ENCODE measurements around the gene IZUMO4. TPM values are rescaled to one million over a fixed set of nuclear protein-coding genes. Genes with fewer than 3 reads are reported as not detected.

Gene IZUMO4
- total RNA-seq, 1 donor from 2014 or later = 1.7 TPM

- intact Hi-C loops (cut with DNase I) = no loop called here
- no peak for ATAC-seq (ENCODE audit: poor library complexity)
- DNase-seq = no peak
Measured at GRCh38 chr19:2097886-2098327, 1.2 kb downstream of the IZUMO4 start.

GRCh38 chr19:2099054-2099501 is 2.4 kb downstream of the IZUMO4 start:
- ATAC-seq (ENCODE audit: poor library complexity) (no peak), DNase-seq (no peak)
- intact Hi-C loops (cut with DNase I) = no loop called here

DNA sequence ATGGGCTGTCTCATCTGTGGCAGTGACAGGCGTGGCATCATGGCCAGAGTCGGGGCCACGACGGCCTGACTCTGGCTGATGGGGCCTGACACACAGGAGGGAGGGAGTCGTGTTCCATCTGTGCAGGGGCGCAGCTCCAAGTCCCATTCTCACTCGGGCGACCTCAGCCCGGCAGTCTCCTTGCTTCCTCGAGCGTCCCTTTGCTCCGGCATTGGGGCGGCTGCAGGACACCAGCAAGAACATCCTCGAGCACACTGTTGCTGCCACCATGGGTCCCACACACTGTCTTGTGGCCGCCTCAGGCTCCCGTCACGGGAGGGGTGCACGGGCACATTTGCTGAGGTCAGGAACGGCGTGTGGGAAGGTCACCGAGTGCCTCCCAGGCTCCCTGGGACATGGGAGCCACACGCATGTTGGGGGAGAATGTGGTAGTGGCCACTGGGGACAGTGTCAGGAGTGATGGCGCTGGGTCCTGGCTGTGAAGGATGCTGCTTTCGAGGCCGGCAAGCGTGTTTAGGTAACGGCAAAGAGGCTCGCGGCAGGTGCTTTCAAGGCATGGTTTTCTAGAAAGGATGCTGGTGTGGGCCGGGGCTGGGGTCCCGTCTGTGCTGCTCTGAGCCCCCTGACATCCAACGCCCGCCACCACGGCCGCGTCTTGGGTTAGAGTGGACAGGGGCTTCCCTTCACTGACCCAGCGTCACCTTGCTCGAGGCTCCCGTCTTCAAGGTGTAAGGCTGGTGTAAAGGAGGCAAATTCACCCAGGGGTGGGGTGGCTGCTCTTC is 3.4 kb downstream of the IZUMO4 start:
- DNase-seq = no peak
- no peak for ATAC-seq (ENCODE audit: poor library complexity)
- intact Hi-C loops (cut with DNase I) = no loop called here

DNA sequence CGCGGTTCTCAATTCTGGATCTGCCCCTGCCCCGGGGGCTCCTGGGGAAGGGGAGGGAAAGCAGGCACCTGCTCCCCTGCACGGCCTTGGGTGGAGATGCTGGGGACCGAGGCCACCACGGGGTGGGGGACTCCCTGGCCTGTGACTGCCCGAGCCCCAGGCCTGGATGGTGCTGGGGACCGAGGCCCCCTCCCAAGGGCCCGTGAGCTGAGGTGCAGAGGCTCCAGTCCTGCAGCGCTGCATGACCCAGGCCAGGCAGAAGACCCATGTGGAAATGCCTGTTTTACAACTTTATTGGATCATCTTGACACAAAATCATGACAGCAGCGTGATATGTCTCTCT is 4.0 kb downstream of the IZUMO4 start:
- DNase-seq = no peak
- ATAC-seq (ENCODE audit: poor library complexity) = no peak
- intact Hi-C loops (cut with DNase I) = no loop called here

DNA sequence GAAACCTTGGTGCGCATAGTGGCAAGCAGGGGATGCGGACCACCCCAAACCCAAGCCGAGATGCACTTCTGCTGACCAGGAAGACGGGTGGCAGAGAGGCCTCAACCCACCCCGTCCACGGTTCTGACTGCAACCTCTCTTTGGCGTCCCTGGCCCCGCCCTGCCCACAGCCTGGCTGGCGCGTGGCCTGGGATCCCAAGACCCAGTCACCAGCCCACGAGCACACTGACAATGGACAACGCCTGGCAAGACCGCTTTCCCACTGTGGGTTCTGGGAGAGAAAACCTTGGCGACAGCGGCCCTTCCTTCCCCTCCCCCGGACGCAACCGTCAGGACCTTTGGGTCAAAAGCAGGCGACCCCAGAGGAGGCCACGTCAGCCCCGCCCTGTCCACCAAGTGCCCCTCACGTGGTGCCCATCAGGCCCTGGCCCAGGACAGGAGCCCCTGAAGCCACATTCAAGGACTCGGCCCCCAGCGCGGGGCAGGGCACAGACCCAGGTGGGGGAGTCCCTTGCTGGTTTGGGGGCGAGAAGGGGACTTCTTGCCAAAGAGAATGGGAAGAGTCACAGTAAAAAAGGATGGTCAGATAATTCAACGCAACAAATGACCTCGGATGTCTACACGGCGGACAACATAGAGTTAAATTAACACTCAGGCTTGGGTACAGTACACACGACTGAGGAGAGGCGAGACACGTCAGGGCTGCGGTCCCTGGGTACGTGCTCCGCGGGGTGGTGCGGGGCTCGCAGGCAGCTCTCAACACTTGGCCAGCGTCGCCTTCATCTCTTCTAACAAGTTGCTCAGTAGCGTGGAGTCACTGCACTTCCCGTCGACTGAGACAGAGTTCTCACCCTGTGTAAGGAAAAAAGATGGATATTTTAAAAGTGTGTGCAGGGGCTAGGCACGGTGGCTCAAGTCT is 5.0 kb downstream of the IZUMO4 start:
- intact Hi-C loops (cut with DNase I) = no loop called here
- DNase-seq = no peak
- no peak for ATAC-seq (ENCODE audit: poor library complexity)

GRCh38 chr19:2103045-2103707 is 6.5 kb downstream of the IZUMO4 start:
- no peak for DNase-seq
- intact Hi-C loops (cut with DNase I) = no loop called here
- no peak for ATAC-seq (ENCODE audit: poor library complexity)

DNA sequence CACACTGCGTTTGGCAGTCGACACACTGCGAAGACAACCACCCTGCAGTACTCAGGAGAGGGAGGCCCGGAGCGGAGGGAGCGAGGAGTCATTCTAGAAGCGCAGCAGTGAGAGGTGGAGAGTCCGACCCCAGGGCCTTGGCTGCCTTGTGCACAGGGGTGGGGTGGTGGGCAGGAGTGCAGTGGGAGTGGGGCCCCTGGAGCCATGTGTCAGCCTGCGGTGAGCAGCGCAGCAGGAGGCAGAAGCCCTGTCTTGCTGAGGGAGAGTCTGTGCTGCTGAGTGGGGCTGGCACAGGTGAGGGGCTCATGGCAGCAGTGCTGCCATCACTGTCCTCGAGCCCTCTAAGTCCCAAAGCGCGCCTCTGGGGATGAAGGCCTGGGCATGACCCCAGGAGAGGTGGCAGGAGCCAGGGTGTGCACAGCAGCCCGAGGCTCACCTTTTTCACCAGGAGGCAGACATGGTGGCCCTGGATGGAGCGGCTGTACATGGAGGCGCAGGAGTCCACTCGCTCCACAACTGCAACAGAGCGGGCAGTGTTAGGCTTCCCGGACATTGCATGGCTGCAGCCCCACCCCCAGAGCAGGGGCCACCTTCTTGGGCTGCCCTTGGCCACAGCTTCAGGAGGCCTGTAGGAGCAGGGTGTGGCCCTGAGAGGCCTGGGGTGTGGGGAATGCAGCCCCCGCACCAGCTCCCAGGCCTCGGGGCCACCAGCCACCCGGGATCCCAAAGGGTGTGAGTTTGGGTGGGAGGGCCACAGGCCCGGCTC is 11.7 kb downstream of the IZUMO4 start:
- ATAC-seq (ENCODE audit: poor library complexity) (no peak), DNase-seq (no peak)
- intact Hi-C loops (cut with DNase I) = no loop called here

- DNase-seq = no peak
- intact Hi-C loops (cut with DNase I) = no loop called here
- no peak for ATAC-seq (ENCODE audit: poor library complexity)
Measured at GRCh38 chr19:2109046-2109864, 12.5 kb downstream of the IZUMO4 start.

DNA sequence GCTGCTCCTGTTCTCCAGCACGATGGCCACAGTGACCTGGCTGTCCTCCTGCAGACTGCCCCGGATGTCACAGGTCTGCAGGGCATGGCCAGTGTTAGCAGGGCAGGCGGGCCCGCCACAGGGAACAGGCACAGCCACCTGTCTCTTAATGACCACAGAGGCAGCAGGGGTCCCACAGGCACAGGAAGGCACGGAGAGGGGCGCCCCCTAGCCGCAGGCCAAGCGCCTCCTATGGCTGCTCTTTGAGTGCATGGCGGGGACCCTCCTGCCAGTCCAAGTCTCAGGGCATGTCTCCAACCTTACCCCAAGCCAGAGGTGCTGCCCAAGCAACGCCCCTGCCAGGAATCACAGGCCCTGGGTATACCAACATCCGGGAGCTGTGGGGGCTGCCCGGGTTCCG is 14.1 kb downstream of the IZUMO4 start:
- no peak for DNase-seq
- no peak for ATAC-seq (ENCODE audit: poor library complexity)
- intact Hi-C loops (cut with DNase I) = no loop called here

GRCh38 chr19:2111425-2111824 is 14.7 kb downstream of the IZUMO4 start:
- no peak for ATAC-seq (ENCODE audit: poor library complexity)
- no peak for DNase-seq
- intact Hi-C loops (cut with DNase I) = no loop called here

DNA sequence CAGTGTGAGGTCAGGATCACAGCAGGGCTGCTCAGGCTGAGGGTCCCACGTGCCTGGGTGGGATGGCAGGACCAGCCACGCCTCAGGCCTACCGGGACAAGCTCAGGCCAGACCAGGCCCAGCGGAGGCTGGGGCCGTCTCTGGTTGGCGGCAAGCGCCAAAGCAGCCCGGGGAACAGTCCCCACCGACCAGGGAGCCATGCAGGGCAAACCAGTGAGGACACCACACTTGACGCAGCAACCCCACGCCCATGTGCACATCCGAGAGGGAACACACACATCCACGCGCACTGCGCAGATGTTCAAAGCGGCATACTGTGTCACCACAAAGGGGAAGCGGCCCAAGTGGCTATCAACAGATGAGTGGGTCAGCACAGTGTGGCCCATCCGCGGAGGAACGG is 15.2 kb downstream of the IZUMO4 start:
- no peak for ATAC-seq (ENCODE audit: poor library complexity)
- DNase-seq = no peak
- intact Hi-C loops (cut with DNase I) = no loop called here

GRCh38 chr19:2112516-2113320 is 16.0 kb downstream of the IZUMO4 start:
- ATAC-seq (ENCODE audit: poor library complexity) (peak; percentile 32), DNase-seq (no peak)
- intact Hi-C loops (cut with DNase I) = no loop called here

DNA sequence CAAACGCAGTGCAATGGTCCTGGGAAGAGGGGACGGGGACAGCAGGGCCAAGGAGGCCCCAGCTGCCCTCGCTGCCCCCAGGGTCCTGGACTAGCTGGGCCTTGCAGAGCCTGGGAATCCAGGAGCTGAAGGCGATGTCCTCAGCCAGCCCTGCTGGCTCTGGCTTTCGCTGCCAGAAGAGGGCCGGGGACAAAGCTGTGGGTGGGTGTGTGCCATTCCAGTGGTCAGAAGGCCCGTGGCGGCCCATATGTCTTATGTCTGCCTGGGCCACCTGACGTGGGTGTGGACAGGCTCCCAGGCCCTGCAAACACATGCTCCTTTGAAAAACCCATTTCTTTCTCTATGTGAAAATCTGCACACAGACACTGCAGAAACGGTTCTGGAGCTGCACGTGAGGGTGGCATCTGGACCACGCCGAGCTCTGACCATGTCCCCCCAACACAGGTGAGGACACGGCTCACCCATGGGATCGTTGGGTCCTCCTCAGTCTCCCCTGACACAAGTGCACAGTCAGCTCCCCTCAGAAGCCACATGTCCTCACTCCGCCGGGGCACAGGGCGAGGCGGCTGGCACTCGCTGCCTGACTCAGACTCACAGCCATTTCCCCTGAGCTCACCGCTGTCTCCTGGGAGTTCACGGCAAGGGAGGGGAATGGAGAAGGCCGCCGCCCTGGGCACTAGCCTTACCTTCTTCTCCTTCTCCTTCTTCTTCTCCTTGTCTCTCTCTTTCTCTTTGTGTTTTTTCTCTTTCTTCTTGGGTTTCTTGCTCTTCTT is 16.9 kb downstream of the IZUMO4 start:
- DNase-seq (no peak), ATAC-seq (ENCODE audit: poor library complexity) (no peak)
- intact Hi-C loops (cut with DNase I) = no loop called here

GRCh38 chr19:2114218-2114617 is 17.5 kb downstream of the IZUMO4 start:
- no peak for DNase-seq
- intact Hi-C loops (cut with DNase I) = no loop called here
- no peak for ATAC-seq (ENCODE audit: poor library complexity)

- intact Hi-C loops (cut with DNase I) = no loop called here
- DNase-seq = no peak
- ATAC-seq (ENCODE audit: poor library complexity) = no peak
Measured at GRCh38 chr19:2114821-2115220, 18.1 kb downstream of the IZUMO4 start.

DNA sequence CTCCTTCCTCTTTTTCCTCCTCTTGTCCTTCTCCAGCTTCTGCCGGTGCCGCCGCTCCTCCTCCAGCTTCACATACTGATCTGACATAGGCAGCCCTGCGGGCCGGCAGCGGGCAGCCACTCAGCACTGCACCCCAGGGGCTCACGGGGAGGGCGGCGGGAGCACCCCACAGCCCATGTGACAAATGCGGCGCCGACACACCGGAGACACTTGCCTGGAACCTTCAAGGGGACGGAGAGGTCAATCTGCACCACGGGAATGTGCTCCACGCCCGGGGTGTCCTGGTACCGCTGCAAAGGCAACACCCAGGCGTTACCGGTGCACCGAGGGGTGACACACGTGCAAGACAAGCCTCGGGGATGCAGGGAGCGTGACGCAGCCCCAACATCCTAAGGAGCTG is 18.6 kb downstream of the IZUMO4 start:
- ATAC-seq (ENCODE audit: poor library complexity) = no peak
- intact Hi-C loops (cut with DNase I) = no loop called here
- no peak for DNase-seq

Data from Right ventricle myocardium superior (tissue), 1 donor.